Subcutaneous abdominal adipose tissue (tissue), 5 donors: ENCODE results near the gene TTLL10.
"Not testable (repeated sequence)": the region's sequence is repeated elsewhere in the genome, so short reads cannot be mapped to it uniquely, and the experiment has no call there.

Experiments
- H3K27ac ChIP-seq: one replicate; pipeline ENCODE4 v1.7.0; 2013; ENCODE audit warnings: low read depth, mild to moderate bottlenecking, inconsistent platforms, low read length, moderate library complexity
- H3K27me3 ChIP-seq, 5 donors: one replicate each; pipeline ENCODE4 v1.7.0; 2013; ENCODE audit warnings: low read length in 5 of 5, inconsistent platforms in 1 of 5; ENCODE audit not compliant: control insufficient read depth in 5 of 5, insufficient read depth in 4 of 5
- H3K36me3 ChIP-seq, 5 donors: one replicate each; pipeline ENCODE4 v1.7.0; 2013; ENCODE audit warnings: low read length in 5 of 5; ENCODE audit not compliant: control insufficient read depth in 5 of 5, insufficient read depth in 5 of 5
- H3K4me1 ChIP-seq, 5 donors: one replicate each; pipeline ENCODE4 v1.7.0; 2013; ENCODE audit warnings: low read length in 5 of 5, mild to moderate bottlenecking in 3 of 5, moderate library complexity in 1 of 5; ENCODE audit not compliant: control insufficient read depth in 5 of 5, insufficient read depth in 5 of 5
- H3K4me3 ChIP-seq, 5 donors: one replicate each; pipeline ENCODE4 v1.7.0; 2013; ENCODE audit warnings: low read length in 5 of 5, low read depth in 1 of 5
- H3K9ac ChIP-seq, 5 donors: one replicate each; pipeline ENCODE4 v1.7.0; 2013; ENCODE audit warnings: low read length in 5 of 5, mild to moderate bottlenecking in 4 of 5, moderate library complexity in 3 of 5
- H3K9me3 ChIP-seq, 5 donors: one replicate each; pipeline ENCODE4 v1.7.0; 2013; ENCODE audit warnings: low read length in 5 of 5; ENCODE audit not compliant: control insufficient read depth in 5 of 5
- donor health status: healthy.
- donor health status: healthy.
- donor health status: healthy.
- donor health status: healthy.
- donor health status: healthy.

TTLL10 gene

GRCh38 chr1:1141911-1142250, 31.8 kb upstream of the TTLL10 start:
- Histone ChIP-seq H3K27ac (no peak overlapping the region), H3K4me3 (no peak overlapping the region), H3K27me3 (peaks cover 6 to 35% (median 24%) of the 10 kb centered on the region in 5 donors), H3K9me3 (no peaks in the 10 kb centered on the region), H3K36me3 (no peaks in the 10 kb centered on the region), H3K9ac (no peak overlapping the region), H3K4me1 (no peaks in the 10 kb centered on the region)

GRCh38 chr1:1142352-1142751, 31.3 kb upstream of the TTLL10 start:
- H3K27me3 ChIP-seq: peaks cover 6 to 33% (median 24%) of the 10 kb centered on the region in 5 donors
- not testable (repeated sequence) for H3K27ac ChIP-seq, H3K4me3 ChIP-seq, H3K4me1 ChIP-seq, H3K36me3 ChIP-seq, H3K9me3 ChIP-seq, H3K9ac ChIP-seq

GRCh38 chr1:1142844-1143243, 30.8 kb upstream of the TTLL10 start:
- H3K27me3 ChIP-seq: peaks cover 6 to 31% (median 23%) of the 10 kb centered on the region in 5 donors
- no peaks in the 10 kb centered on the region for H3K9me3 ChIP-seq
- no peak overlapping the region for H3K27ac ChIP-seq
- H3K36me3 ChIP-seq: no peaks in the 10 kb centered on the region
- no peak overlapping the region for H3K4me3 ChIP-seq
- no peaks in the 10 kb centered on the region for H3K4me1 ChIP-seq
- H3K9ac ChIP-seq: no peak overlapping the region

- H3K4me1 ChIP-seq: no peaks in the 10 kb centered on the region
- no peaks in the 10 kb centered on the region for H3K9me3 ChIP-seq
- H3K36me3 ChIP-seq: no peaks in the 10 kb centered on the region
- H3K9ac ChIP-seq: no peak overlapping the region
- no peak overlapping the region for H3K4me3 ChIP-seq
- no peak overlapping the region for H3K27ac ChIP-seq
- H3K27me3 ChIP-seq: peaks cover 11 to 26% (median 21%) of the 10 kb centered on the region in 5 donors
Measured at GRCh38 chr1:1143636-1144035, 30.0 kb upstream of the TTLL10 start.

GRCh38 chr1:1144122-1144842, 29.4 kb upstream of the TTLL10 start:
- Histone ChIP-seq H3K36me3 (no peaks in the 10 kb centered on the region), H3K27me3 (peaks cover 11 to 24% (median 19%) of the 10 kb centered on the region in 5 donors), H3K4me1 (no peaks in the 10 kb centered on the region), H3K4me3 (no peak overlapping the region), H3K27ac (no peak overlapping the region), H3K9ac (no peak overlapping the region), H3K9me3 (no peaks in the 10 kb centered on the region)

GRCh38 chr1:1144843-1145546, 28.7 kb upstream of the TTLL10 start:
- no peaks in the 10 kb centered on the region for H3K36me3 ChIP-seq
- H3K9me3 ChIP-seq: no peaks in the 10 kb centered on the region
- no peaks in the 10 kb centered on the region for H3K4me1 ChIP-seq
- no peak overlapping the region for H3K9ac ChIP-seq
- no peak overlapping the region for H3K4me3 ChIP-seq
- H3K27me3 ChIP-seq: peaks cover 11 to 24% (median 23%) of the 10 kb centered on the region in 5 donors
- no peak overlapping the region for H3K27ac ChIP-seq

- no peaks in the 10 kb centered on the region for H3K9me3 ChIP-seq
- no peak overlapping the region for H3K4me3 ChIP-seq
- H3K36me3 ChIP-seq: no peaks in the 10 kb centered on the region
- H3K27me3 ChIP-seq: peaks cover 11 to 24% (median 23%) of the 10 kb centered on the region in 5 donors
- no peak overlapping the region for H3K27ac ChIP-seq
- no peak overlapping the region for H3K9ac ChIP-seq
- H3K4me1 ChIP-seq: no peaks in the 10 kb centered on the region
Measured at GRCh38 chr1:1145547-1145914, 28.1 kb upstream of the TTLL10 start.

GRCh38 chr1:1146026-1146425, 27.7 kb upstream of the TTLL10 start:
- H3K4me3 ChIP-seq: no peak overlapping the region
- H3K36me3 ChIP-seq: no peaks in the 10 kb centered on the region
- no peaks in the 10 kb centered on the region for H3K4me1 ChIP-seq
- no peak overlapping the region for H3K27ac ChIP-seq
- peaks cover 11 to 21% (median 20%) of the 10 kb centered on the region in 5 donors for H3K27me3 ChIP-seq
- no peak overlapping the region for H3K9ac ChIP-seq
- no peaks in the 10 kb centered on the region for H3K9me3 ChIP-seq

- Histone ChIP-seq H3K4me1 (no peaks in the 10 kb centered on the region), H3K4me3 (no peak overlapping the region), H3K27me3 (peaks cover 11 to 21% (median 19%) of the 10 kb centered on the region in 5 donors), H3K9ac (no peak overlapping the region), H3K36me3 (no peaks in the 10 kb centered on the region), H3K9me3 (no peaks in the 10 kb centered on the region), H3K27ac (no peak overlapping the region)
Measured at GRCh38 chr1:1146596-1146995, 27.1 kb upstream of the TTLL10 start.

GRCh38 chr1:1148061-1148460, 25.6 kb upstream of the TTLL10 start:
- H3K4me1 ChIP-seq: no peaks in the 10 kb centered on the region
- no peak overlapping the region for H3K4me3 ChIP-seq
- H3K9me3 ChIP-seq: peaks cover 0 to 2% (median 0%) of the 10 kb centered on the region in 5 donors
- no peaks in the 10 kb centered on the region for H3K36me3 ChIP-seq
- no peak overlapping the region for H3K27ac ChIP-seq
- no peak overlapping the region for H3K9ac ChIP-seq
- H3K27me3 ChIP-seq: peaks cover 10 to 17% (median 11%) of the 10 kb centered on the region in 5 donors
